Heart left ventricle (tissue), 13 donors: ENCODE measurements around the gene ASCC3.

Experiments
- POLR2A ChIP-seq, 2 donors: fragments of 450-650 bp; IDR thresholded peaks; one replicate each; pipeline ENCODE4 v1.6.1; 2017; ENCODE audit warnings: antibody characterized with exemption in 2 of 2, mild to moderate bottlenecking in 2 of 2, moderate library complexity in 2 of 2
- TF ChIP-seq, protein P1 (sequence below), 12 donors: fragments of 200-600 bp; sonication (generic) in 4 of 12; IDR thresholded peaks; one replicate each; pipeline versions ENCODE4 v1.5.0 to v1.8.0; 2018 to 2022; ENCODE audit warnings: antibody characterized with exemption in 12 of 12, mild to moderate bottlenecking in 5 of 12
- donor health status: ischemic (EF 13 %, LVEDD 7.1; RV severe dilation, severe dysfunction).
- donor health status: DM: no; HTN: yes; CAD: no.
- donor health status: DM: no; HTN: no; CAD: no.
- donor health status: ischemic (EF 25% LVEDD 6.9; RV normal size, moderate dysfunction).
- donor health status: ischemic (EF 25% LVEDD 5.7; RV mildly dilated, moderate dysfunction).
- donor health status: ischemic (EF 35%, LVEDD 5.7; RV mildly dilated, moderate dysfunction).
- donor health status: nonischemic (EF 11% LVEDD 7.7; RV severe dilation, severe dysfunction).
- donor health status: DM: yes; HTN: yes; CAD: no.
- donor health status: PGD.
- donor health status: ischemic (EF 29% LVEDD 5.4; RV normal size, mild dysfunction).
- donor health status: nonischemic (EF 23%, LVEDD 6.1; RV moderate dilation, normal function).

DNA sequence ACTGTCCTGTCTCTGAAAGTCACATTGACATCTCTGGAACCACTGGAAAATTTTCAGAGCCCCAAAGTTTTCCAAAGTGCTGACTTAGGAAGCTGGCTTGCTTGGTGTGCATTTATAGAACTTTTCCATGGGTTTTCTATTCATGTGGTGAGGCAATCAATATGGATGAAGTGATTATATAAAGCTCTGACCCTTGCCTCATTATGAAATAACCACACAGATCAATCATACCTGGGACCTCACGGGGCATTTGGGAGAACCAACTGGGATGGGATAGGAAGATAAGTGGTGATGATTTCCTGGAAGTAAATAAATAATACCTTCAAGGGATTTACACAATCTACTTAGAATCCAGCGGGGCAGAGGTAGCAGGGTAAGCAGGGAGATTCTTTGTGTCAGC, 393.5 kb downstream of the ASCC3 start:
- TF ChIP-seq, protein P1, sequence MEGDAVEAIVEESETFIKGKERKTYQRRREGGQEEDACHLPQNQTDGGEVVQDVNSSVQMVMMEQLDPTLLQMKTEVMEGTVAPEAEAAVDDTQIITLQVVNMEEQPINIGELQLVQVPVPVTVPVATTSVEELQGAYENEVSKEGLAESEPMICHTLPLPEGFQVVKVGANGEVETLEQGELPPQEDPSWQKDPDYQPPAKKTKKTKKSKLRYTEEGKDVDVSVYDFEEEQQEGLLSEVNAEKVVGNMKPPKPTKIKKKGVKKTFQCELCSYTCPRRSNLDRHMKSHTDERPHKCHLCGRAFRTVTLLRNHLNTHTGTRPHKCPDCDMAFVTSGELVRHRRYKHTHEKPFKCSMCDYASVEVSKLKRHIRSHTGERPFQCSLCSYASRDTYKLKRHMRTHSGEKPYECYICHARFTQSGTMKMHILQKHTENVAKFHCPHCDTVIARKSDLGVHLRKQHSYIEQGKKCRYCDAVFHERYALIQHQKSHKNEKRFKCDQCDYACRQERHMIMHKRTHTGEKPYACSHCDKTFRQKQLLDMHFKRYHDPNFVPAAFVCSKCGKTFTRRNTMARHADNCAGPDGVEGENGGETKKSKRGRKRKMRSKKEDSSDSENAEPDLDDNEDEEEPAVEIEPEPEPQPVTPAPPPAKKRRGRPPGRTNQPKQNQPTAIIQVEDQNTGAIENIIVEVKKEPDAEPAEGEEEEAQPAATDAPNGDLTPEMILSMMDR (IDR thresholded peaks at IDR 0.05): no peak
- TF ChIP-seq POLR2A (IDR thresholded peaks at IDR 0.05): no peak
